ENCODE measurements around the gene BPIFB1.

BPIFB1 gene

DNA sequence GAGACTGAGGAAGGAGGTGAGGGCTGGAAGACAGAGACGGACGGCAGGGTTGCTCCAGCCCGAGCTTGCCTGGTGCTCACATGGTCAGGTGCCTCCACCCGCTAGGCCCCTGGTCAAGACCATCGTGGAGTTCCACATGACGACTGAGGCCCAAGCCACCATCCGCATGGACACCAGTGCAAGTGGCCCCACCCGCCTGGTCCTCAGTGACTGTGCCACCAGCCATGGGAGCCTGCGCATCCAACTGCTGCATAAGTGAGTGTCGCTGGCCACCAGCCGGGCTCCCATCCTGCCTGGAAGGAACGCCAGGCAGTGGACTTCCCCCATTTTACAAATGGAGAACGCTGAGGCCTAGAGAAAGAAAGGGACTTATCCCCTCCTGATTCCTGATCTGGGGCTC lies 7.8 kb downstream of the BPIFB1 start:
- Histone ChIP-seq H3K9me3 (ENCODE audit: severe bottlenecking) (no peaks in the 10 kb centered on the region), H3K27me3 (ENCODE audit: insufficient read depth, low read depth, severe bottlenecking) (no peaks in the 10 kb centered on the region), H3K36me3 (no peaks in the 10 kb centered on the region), H3K27ac (no peak overlapping the region), H3K4me3 (ENCODE audit: low read depth, low read length) (no peak overlapping the region)
- TF ChIP-seq, protein P1, sequence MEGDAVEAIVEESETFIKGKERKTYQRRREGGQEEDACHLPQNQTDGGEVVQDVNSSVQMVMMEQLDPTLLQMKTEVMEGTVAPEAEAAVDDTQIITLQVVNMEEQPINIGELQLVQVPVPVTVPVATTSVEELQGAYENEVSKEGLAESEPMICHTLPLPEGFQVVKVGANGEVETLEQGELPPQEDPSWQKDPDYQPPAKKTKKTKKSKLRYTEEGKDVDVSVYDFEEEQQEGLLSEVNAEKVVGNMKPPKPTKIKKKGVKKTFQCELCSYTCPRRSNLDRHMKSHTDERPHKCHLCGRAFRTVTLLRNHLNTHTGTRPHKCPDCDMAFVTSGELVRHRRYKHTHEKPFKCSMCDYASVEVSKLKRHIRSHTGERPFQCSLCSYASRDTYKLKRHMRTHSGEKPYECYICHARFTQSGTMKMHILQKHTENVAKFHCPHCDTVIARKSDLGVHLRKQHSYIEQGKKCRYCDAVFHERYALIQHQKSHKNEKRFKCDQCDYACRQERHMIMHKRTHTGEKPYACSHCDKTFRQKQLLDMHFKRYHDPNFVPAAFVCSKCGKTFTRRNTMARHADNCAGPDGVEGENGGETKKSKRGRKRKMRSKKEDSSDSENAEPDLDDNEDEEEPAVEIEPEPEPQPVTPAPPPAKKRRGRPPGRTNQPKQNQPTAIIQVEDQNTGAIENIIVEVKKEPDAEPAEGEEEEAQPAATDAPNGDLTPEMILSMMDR (IDR thresholded peaks at IDR 0.05; ENCODE audit: low read depth, low read length) = no peak
- DNase-seq = no peak

DNA sequence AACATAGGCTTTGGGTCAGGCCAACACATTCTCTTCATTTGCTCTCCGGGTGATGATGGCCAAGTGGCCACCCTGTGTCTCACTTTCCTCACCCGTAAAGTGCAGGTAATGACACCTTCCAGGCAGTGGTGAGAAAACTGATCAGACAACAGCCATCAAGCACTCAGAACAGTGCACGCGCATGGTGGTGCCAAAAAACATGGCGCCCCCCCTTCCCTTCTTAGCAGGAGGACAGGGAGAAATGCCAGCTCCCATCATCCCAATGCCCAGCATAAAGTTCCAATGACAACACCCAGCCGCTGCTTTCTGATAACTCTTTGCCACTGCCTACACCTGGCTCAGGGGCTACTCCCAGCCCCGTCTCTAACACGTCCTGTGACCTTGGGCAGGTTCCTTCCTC lies 8.4 kb downstream of the BPIFB1 start:
- TF ChIP-seq, protein P1 (IDR thresholded peaks at IDR 0.05; ENCODE audit: low read depth, low read length) = no peak
- Histone ChIP-seq H3K27ac (no peak overlapping the region), H3K4me3 (ENCODE audit: low read depth, low read length) (no peak overlapping the region), H3K36me3 (no peaks in the 10 kb centered on the region), H3K27me3 (ENCODE audit: insufficient read depth, low read depth, severe bottlenecking) (no peaks in the 10 kb centered on the region), H3K9me3 (ENCODE audit: severe bottlenecking) (no peaks in the 10 kb centered on the region)
- no peak for DNase-seq

DNA sequence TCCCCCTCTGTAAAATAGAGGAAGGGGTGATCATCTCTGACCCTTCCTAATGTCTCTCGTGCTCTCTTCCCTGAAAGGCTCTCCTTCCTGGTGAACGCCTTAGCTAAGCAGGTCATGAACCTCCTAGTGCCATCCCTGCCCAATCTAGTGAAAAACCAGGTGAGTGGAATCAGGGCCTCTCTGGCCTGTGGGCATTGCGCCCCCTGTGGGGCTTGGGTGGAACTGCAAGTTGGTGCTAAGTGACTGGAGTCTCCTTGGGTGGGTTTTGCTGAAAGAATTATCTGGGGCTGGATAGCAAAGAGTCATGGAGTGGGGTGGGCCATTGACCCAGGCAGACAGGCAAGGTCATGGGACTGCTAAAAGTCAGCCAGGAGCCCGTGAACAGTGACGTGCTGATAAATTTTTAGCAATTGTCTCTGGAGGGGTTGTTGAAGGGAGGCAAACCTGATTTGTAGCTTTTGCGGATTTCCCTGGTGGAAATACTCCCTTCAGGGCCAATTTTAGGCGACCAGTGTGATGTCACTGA lies 8.9 kb downstream of the BPIFB1 start:
- Histone ChIP-seq H3K9me3 (ENCODE audit: severe bottlenecking) (no peaks in the 10 kb centered on the region), H3K27me3 (ENCODE audit: insufficient read depth, low read depth, severe bottlenecking) (no peaks in the 10 kb centered on the region), H3K27ac (no peak overlapping the region), H3K4me3 (ENCODE audit: low read depth, low read length) (no peak overlapping the region), H3K36me3 (no peaks in the 10 kb centered on the region)
- DNase-seq = peak; percentile 74
- TF ChIP-seq, protein P1 (IDR thresholded peaks at IDR 0.05; ENCODE audit: low read depth, low read length) = peak; percentile 96

DNA sequence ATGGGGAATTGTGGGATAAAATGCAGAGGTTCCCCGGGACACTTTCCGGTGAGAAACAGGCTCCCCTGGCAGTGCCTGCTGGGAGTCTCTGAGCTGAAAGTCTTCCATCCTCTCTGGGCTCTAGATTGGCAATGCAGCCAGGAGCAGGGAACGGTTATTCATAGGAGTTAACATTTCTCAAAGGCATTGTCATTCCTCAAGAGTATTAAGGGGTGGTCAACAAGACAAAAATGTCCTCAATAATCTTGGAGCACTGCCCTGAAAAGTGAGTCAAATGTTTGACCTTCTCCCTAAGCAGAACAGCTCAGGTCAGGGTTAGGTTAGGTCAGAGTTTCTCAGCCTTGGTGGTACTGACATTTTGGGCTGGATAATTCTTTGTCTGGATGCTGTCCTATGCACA lies 13.2 kb downstream of the BPIFB1 start:
- H3K36me3 ChIP-seq = no peaks in the 10 kb centered on the region
- H3K27me3 ChIP-seq (ENCODE audit: insufficient read depth, low read depth, severe bottlenecking) = no peaks in the 10 kb centered on the region
- H3K4me3 ChIP-seq (ENCODE audit: low read depth, low read length) = no peak overlapping the region
- H3K27ac ChIP-seq = no peak overlapping the region
- TF ChIP-seq, protein P1 (IDR thresholded peaks at IDR 0.05; ENCODE audit: low read depth, low read length) = no peak
- DNase-seq = no peak
- H3K9me3 ChIP-seq (ENCODE audit: severe bottlenecking) = no peaks in the 10 kb centered on the region

DNA sequence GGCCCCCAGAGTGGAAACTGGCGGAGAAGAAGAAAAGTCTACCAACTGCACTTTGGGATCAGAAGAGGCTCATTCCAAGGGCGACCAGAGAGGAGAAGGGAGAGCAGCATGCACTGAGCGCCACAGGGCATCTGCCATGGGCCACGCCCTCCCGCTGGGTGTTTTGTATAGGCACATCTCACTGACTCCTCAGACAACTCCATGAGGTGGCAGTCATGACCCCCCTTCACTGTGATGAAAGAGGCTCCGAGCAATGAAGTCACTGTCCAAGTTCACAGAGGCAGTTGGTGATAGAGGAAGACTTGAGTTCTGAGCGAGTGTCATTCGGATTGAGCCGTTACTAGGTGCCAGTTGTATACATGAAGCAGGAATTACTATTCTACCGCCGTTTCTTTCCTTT lies 15.4 kb downstream of the BPIFB1 start:
- DNase-seq = no peak
- no peaks in the 10 kb centered on the region for H3K36me3 ChIP-seq
- no peaks in the 10 kb centered on the region for H3K9me3 ChIP-seq (ENCODE audit: severe bottlenecking)
- TF ChIP-seq, protein P1 (IDR thresholded peaks at IDR 0.05; ENCODE audit: low read depth, low read length) = no peak
- no peak overlapping the region for H3K27ac ChIP-seq
- H3K27me3 ChIP-seq (ENCODE audit: insufficient read depth, low read depth, severe bottlenecking) = no peaks in the 10 kb centered on the region
- no peak overlapping the region for H3K4me3 ChIP-seq (ENCODE audit: low read depth, low read length)

DNA sequence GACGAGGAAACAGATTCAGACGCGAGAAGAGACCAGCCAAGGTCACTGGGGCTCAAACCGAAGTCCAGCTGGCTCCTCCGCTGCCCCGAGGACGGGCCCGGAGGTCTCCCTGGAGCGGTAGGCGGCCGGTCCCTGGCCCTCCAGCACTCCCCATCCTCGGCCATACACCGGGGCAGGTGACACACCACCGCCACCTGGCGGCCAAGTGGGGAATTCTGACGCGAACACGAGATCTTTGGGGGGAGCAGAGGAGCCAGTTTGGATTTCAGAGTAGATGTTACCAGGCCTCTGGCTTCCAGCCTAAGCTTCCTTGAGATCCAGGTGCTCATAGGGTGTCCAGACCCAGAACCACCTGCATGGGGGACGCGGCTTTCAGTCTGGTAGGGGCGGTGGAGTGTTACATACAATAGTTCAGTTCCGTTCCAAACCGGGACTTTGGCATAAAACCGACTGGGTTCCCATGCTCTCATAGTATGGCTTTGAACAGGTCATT lies 16.1 kb downstream of the BPIFB1 start:
- H3K4me3 ChIP-seq (ENCODE audit: low read depth, low read length) = no peak overlapping the region
- H3K9me3 ChIP-seq (ENCODE audit: severe bottlenecking) = no peaks in the 10 kb centered on the region
- no peaks in the 10 kb centered on the region for H3K36me3 ChIP-seq
- no peak overlapping the region for H3K27ac ChIP-seq
- TF ChIP-seq, protein P1 (IDR thresholded peaks at IDR 0.05; ENCODE audit: low read depth, low read length) = peak; percentile 93
- no peaks in the 10 kb centered on the region for H3K27me3 ChIP-seq (ENCODE audit: insufficient read depth, low read depth, severe bottlenecking)
- peak; percentile 81 for DNase-seq

All from WERI-Rb-1 (cell line).